ENCODE measurements around the gene TMEM167A.

Gene TMEM167A

GRCh38 chr5:83085106-83085505, 7.9 kb upstream of the TMEM167A start:
- TF ChIP-seq POLR2AphosphoS5 (IDR thresholded peaks at IDR 0.05; ENCODE audit: low read depth, low read length) = no peak
- TF ChIP-seq, protein P1, sequence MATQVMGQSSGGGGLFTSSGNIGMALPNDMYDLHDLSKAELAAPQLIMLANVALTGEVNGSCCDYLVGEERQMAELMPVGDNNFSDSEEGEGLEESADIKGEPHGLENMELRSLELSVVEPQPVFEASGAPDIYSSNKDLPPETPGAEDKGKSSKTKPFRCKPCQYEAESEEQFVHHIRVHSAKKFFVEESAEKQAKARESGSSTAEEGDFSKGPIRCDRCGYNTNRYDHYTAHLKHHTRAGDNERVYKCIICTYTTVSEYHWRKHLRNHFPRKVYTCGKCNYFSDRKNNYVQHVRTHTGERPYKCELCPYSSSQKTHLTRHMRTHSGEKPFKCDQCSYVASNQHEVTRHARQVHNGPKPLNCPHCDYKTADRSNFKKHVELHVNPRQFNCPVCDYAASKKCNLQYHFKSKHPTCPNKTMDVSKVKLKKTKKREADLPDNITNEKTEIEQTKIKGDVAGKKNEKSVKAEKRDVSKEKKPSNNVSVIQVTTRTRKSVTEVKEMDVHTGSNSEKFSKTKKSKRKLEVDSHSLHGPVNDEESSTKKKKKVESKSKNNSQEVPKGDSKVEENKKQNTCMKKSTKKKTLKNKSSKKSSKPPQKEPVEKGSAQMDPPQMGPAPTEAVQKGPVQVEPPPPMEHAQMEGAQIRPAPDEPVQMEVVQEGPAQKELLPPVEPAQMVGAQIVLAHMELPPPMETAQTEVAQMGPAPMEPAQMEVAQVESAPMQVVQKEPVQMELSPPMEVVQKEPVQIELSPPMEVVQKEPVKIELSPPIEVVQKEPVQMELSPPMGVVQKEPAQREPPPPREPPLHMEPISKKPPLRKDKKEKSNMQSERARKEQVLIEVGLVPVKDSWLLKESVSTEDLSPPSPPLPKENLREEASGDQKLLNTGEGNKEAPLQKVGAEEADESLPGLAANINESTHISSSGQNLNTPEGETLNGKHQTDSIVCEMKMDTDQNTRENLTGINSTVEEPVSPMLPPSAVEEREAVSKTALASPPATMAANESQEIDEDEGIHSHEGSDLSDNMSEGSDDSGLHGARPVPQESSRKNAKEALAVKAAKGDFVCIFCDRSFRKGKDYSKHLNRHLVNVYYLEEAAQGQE (IDR thresholded peaks at IDR 0.05; ENCODE audit: insufficient read depth in 1 of 2, low read depth in 2 of 2, low read length in 2 of 2) = no peak
- TF ChIP-seq SIN3A (IDR thresholded peaks at IDR 0.05; ENCODE audit: borderline replicate concordance, insufficient read depth, low read length) = no peak
- no peak for TF ChIP-seq TAF1 (IDR thresholded peaks at IDR 0.05; ENCODE audit: borderline replicate concordance, insufficient read depth, low read length)
- TF ChIP-seq FOXP2 (optimal IDR thresholded peaks at IDR 0.05; ENCODE audit: borderline replicate concordance, extremely low read depth, extremely low read length, insufficient read depth) = no peak

DNA sequence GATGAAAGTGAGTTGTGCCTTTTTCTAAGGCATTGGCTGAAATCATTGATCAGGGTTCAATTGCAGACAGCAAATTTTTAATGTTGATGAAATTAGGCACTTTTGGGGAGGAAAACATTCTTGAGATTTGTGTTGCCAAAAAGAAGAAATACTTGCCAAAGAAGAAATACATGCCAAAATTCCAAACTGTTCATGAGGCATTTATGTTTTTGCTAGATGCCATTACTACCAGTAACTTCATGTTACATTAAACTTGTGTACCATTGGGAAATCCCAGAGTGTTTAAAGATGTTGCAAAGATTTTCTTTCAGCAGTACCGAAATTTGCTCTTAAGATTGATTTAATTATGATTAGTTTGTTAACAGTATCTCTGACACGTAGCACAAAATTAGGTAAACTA, 7.1 kb upstream of the TMEM167A start:
- TF ChIP-seq SIN3A (IDR thresholded peaks at IDR 0.05; ENCODE audit: borderline replicate concordance, insufficient read depth, low read length) (no peak), FOXP2 (optimal IDR thresholded peaks at IDR 0.05; ENCODE audit: borderline replicate concordance, extremely low read depth, extremely low read length, insufficient read depth) (no peak), TAF1 (IDR thresholded peaks at IDR 0.05; ENCODE audit: borderline replicate concordance, insufficient read depth, low read length) (no peak), POLR2AphosphoS5 (IDR thresholded peaks at IDR 0.05; ENCODE audit: low read depth, low read length) (no peak)
- TF ChIP-seq, protein P1 (IDR thresholded peaks at IDR 0.05; ENCODE audit: insufficient read depth in 1 of 2, low read depth in 2 of 2, low read length in 2 of 2) = no peak

GRCh38 chr5:83082750-83083149, 5.6 kb upstream of the TMEM167A start:
- no peak for TF ChIP-seq POLR2AphosphoS5 (IDR thresholded peaks at IDR 0.05; ENCODE audit: low read depth, low read length)
- no peak for TF ChIP-seq SIN3A (IDR thresholded peaks at IDR 0.05; ENCODE audit: borderline replicate concordance, insufficient read depth, low read length)
- TF ChIP-seq FOXP2 (optimal IDR thresholded peaks at IDR 0.05; ENCODE audit: borderline replicate concordance, extremely low read depth, extremely low read length, insufficient read depth) = no peak
- TF ChIP-seq, protein P1 (IDR thresholded peaks at IDR 0.05; ENCODE audit: insufficient read depth in 1 of 2, low read depth in 2 of 2, low read length in 2 of 2) = no peak
- no peak for TF ChIP-seq TAF1 (IDR thresholded peaks at IDR 0.05; ENCODE audit: borderline replicate concordance, insufficient read depth, low read length)

GRCh38 chr5:83077662-83078261, 568 bp upstream of the TMEM167A start:
- TF ChIP-seq, protein P1 (IDR thresholded peaks at IDR 0.05; ENCODE audit: insufficient read depth in 1 of 2, low read depth in 2 of 2, low read length in 2 of 2) = no peak
- TF ChIP-seq TAF1 (IDR thresholded peaks at IDR 0.05; ENCODE audit: borderline replicate concordance, insufficient read depth, low read length) (no peak), SIN3A (IDR thresholded peaks at IDR 0.05; ENCODE audit: borderline replicate concordance, insufficient read depth, low read length) (no peak), FOXP2 (optimal IDR thresholded peaks at IDR 0.05; ENCODE audit: borderline replicate concordance, extremely low read depth, extremely low read length, insufficient read depth) (no peak), POLR2AphosphoS5 (IDR thresholded peaks at IDR 0.05; ENCODE audit: low read depth, low read length) (no peak)
